Hepatocyte (in vitro differentiated cells): Measurements from ENCODE around the gene RFX4. TPM values are rescaled to one million over a fixed set of nuclear protein-coding genes. Genes with fewer than 3 reads are reported as not detected.
A peak's percentile ranks its signal among the peaks of the same experiment; 100 is the strongest.

Source experiments
- DNase-seq: peaks from one replicate; pipeline ENCODE4 v3.0.0-alpha.2; 2016; ENCODE audit warnings: low spot score
- H2AFZ ChIP-seq: fragments of 200-600 bp; sonication (generic); 2 replicates; pipeline ENCODE4 v1.6.0; 2016; ENCODE audit warnings: antibody characterized with exemption, mild to moderate bottlenecking
- H3K27ac ChIP-seq: fragments of 200-600 bp; sonication (generic); 2 replicates; pipeline ENCODE4 v1.5.1; 2016; ENCODE audit warnings: mild to moderate bottlenecking
- H3K27me3 ChIP-seq: fragments of 200-600 bp; sonication (generic); 2 replicates; pipeline ENCODE4 v1.6.1; 2016
- H3K36me3 ChIP-seq: fragments of 200-600 bp; sonication (generic); replicated peaks from 2 replicates; pipeline ENCODE4 v1.5.1; 2016; ENCODE audit warnings: low read depth; ENCODE audit not compliant: insufficient read depth
- H3K4me1 ChIP-seq: fragments of 200-600 bp; sonication (generic); 2 replicates; pipeline ENCODE4 v1.5.1; 2016; ENCODE audit warnings: mild to moderate bottlenecking, moderate library complexity; ENCODE audit not compliant: insufficient read depth
- H3K4me2 ChIP-seq: fragments of 200-600 bp; sonication (generic); 2 replicates; pipeline ENCODE4 v1.6.0; 2016
- H3K4me3 ChIP-seq: fragments of 200-600 bp; sonication (generic); 2 replicates; pipeline ENCODE4 v1.5.1; 2016; ENCODE audit warnings: mild to moderate bottlenecking
- H3K79me2 ChIP-seq: fragments of 200-600 bp; sonication (generic); 2 replicates; pipeline ENCODE4 v1.6.0; 2017; ENCODE audit warnings: mild to moderate bottlenecking
- H3K9me2 ChIP-seq: fragments of 200-600 bp; sonication (generic); replicated peaks from 2 replicates; pipeline ENCODE4 v1.6.0; 2017; ENCODE audit warnings: mild to moderate bottlenecking; ENCODE audit not compliant: insufficient read depth
- H3K9me3 ChIP-seq: fragments of 200-600 bp; sonication (generic); 2 replicates; pipeline ENCODE4 v1.5.1; 2016; ENCODE audit warnings: low read depth, mild to moderate bottlenecking
- H4K20me1 ChIP-seq: fragments of 200-600 bp; sonication (generic); 2 replicates; pipeline ENCODE4 v1.6.0; 2016; ENCODE audit warnings: mild to moderate bottlenecking; ENCODE audit not compliant: insufficient read depth, poor library complexity, severe bottlenecking
- CTCF ChIP-seq: fragments of 200-600 bp; sonication (generic); IDR thresholded peaks from 2 replicates; pipeline ENCODE4 v1.5.1; 2016; ENCODE audit warnings: antibody characterized with exemption, mild to moderate bottlenecking; ENCODE audit not compliant: poor library complexity
- EZH2 ChIP-seq: fragments of 200-600 bp; sonication (generic); IDR thresholded peaks from 2 replicates; pipeline ENCODE4 v1.6.1; 2016; ENCODE audit warnings: antibody characterized with exemption, mild to moderate bottlenecking, borderline replicate concordance
- EZH2phosphoT487 ChIP-seq: fragments of 200-600 bp; sonication (generic); IDR thresholded peaks from one replicate; pipeline ENCODE4 v1.6.1; 2018; ENCODE audit warnings: antibody characterized with exemption, mild to moderate bottlenecking, low read depth, moderate library complexity; ENCODE audit not compliant: unreplicated experiment, severe bottlenecking
- WGBS: methylation state at CpG from one replicate; pipeline ENCODE4 v1.1.6; 2016; ENCODE audit warnings: low lambda C conversion rate; ENCODE audit errors: missing lambda C conversion rate; 5-methylcytosine and 5-hydroxymethylcytosine counted together
- polyA plus RNA-seq: library from polyadenylated mRNA; unstranded; fragments of >200 nt; fragmentation: Nextera tagmentation; extraction: Ambion mirVana; gene quantifications from 2 replicates; pipeline ENCODE4 v1.2.1, GENCODE V29; 2016
- total RNA-seq: library from RNA; depleted of rRNA; stranded (reverse); fragments of >200 nt; gene quantifications from 2 replicates; pipeline ENCODE4 v1.2.3, GENCODE V29; 2014

Gene RFX4
- total and polyA plus RNA-seq, 2 experiments from 2014 or later: not detected

GRCh38 chr12:106583242-106584103 lies 669 bp downstream of the RFX4 start:
- H4K20me1 ChIP-seq: no peaks in the 10 kb centered on the region
- H3K27ac ChIP-seq: no peak overlapping the region
- DNase-seq: peak; percentile 21
- no peaks in the 10 kb centered on the region for H3K9me2 ChIP-seq
- no peaks in the 10 kb centered on the region for H3K36me3 ChIP-seq
- WGBS: 1% methylated on average over 57 of the region's 60 CpGs
- H3K4me3 ChIP-seq: no peak overlapping the region
- peaks cover 31% of the 10 kb centered on the region for H3K4me1 ChIP-seq
- no peaks in the 10 kb centered on the region for H3K79me2 ChIP-seq
- no peak overlapping the region for H2AFZ ChIP-seq
- no peak for TF ChIP-seq CTCF
- TF ChIP-seq EZH2: peak; percentile 91
- TF ChIP-seq EZH2phosphoT487: peak; percentile 5
- H3K9me3 ChIP-seq: no peaks in the 10 kb centered on the region
- H3K4me2 ChIP-seq: peak overlapping the region; percentile 89
- H3K27me3 ChIP-seq: peaks cover 99% of the 10 kb centered on the region

- 4% methylated on average over 41 of the region's 41 CpGs for WGBS
- Histone ChIP-seq H3K27ac (no peak overlapping the region), H3K9me3 (no peaks in the 10 kb centered on the region), H3K4me1 (peaks cover 31% of the 10 kb centered on the region), H3K79me2 (no peaks in the 10 kb centered on the region), H3K4me3 (no peak overlapping the region), H4K20me1 (no peaks in the 10 kb centered on the region), H3K36me3 (no peaks in the 10 kb centered on the region), H3K9me2 (no peaks in the 10 kb centered on the region), H3K27me3 (peaks cover 99% of the 10 kb centered on the region), H3K4me2 (peak overlapping the region; percentile 89), H2AFZ (no peak overlapping the region)
- TF ChIP-seq CTCF (no peak), EZH2phosphoT487 (peak; percentile 27), EZH2 (peak; percentile 6)
- no peak for DNase-seq
Measured at GRCh38 chr12:106584104-106585064, 1.6 kb downstream of the RFX4 start.

- 4% methylated on average over 17 of the region's 17 CpGs for WGBS
- Histone ChIP-seq H3K4me2 (peak overlapping the region; percentile 79), H3K27me3 (peaks cover 99% of the 10 kb centered on the region), H3K79me2 (no peaks in the 10 kb centered on the region), H4K20me1 (no peaks in the 10 kb centered on the region), H3K9me3 (no peaks in the 10 kb centered on the region), H3K36me3 (no peaks in the 10 kb centered on the region), H3K27ac (no peak overlapping the region), H3K4me3 (no peak overlapping the region), H3K9me2 (no peaks in the 10 kb centered on the region), H2AFZ (no peak overlapping the region), H3K4me1 (peaks cover 31% of the 10 kb centered on the region)
- TF ChIP-seq EZH2: peak; percentile 43
- TF ChIP-seq EZH2phosphoT487: no peak
- no peak for DNase-seq
Measured at GRCh38 chr12:106585105-106585520, 2.3 kb downstream of the RFX4 start.
